ENCODE measurements around the gene EFNB2. TPM values are rescaled to one million over a fixed set of nuclear protein-coding genes. Genes with fewer than 3 reads are reported as not detected.
A peak's percentile ranks its signal among the peaks of the same experiment; 100 is the strongest.

Gene EFNB2
- total RNA-seq, 2 donors from 2014 or later = 15.5 to 17.4 TPM

DNA sequence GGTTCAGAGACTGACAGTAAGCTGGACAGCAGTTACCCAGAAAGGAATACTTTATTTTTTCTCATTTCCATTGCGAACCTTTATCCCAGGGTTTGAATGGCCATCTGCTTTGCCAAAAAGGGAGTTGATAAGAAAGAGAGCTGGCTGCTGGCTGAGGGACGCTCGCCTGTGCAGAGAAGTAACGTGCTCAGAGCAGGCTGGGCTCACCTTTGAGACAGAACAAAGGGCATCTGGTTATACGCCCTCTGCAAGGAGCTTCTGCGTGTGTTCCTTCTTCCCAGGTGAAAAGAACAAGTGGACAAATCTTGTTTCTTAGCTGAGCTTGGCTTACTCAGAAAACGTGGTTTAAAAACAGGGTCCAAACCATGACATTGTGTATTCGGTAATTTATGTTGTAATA lies 47.4 kb downstream of the EFNB2 start:
- TF ChIP-seq, protein P1, sequence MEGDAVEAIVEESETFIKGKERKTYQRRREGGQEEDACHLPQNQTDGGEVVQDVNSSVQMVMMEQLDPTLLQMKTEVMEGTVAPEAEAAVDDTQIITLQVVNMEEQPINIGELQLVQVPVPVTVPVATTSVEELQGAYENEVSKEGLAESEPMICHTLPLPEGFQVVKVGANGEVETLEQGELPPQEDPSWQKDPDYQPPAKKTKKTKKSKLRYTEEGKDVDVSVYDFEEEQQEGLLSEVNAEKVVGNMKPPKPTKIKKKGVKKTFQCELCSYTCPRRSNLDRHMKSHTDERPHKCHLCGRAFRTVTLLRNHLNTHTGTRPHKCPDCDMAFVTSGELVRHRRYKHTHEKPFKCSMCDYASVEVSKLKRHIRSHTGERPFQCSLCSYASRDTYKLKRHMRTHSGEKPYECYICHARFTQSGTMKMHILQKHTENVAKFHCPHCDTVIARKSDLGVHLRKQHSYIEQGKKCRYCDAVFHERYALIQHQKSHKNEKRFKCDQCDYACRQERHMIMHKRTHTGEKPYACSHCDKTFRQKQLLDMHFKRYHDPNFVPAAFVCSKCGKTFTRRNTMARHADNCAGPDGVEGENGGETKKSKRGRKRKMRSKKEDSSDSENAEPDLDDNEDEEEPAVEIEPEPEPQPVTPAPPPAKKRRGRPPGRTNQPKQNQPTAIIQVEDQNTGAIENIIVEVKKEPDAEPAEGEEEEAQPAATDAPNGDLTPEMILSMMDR (IDR thresholded peaks at IDR 0.05) = no peak
- Histone ChIP-seq H3K9me3 (no peaks in the 10 kb centered on the region), H3K4me1 (peaks cover 0 to 28% of the 10 kb centered on the region in 2 donors), H3K4me3 (no peak overlapping the region), H3K36me3 (peaks cover 6% of the 10 kb centered on the region), H3K27ac (no peak overlapping the region), H3K27me3 (no peaks in the 10 kb centered on the region)
- no peak for DNase-seq (ENCODE audit: low spot score)

GRCh38 chr13:106487129-106487528 lies 48.3 kb downstream of the EFNB2 start:
- H3K36me3 ChIP-seq = no peaks in the 10 kb centered on the region
- H3K4me3 ChIP-seq = no peak overlapping the region
- H3K4me1 ChIP-seq = peaks cover 0 to 19% of the 10 kb centered on the region in 2 donors
- no peak for DNase-seq (ENCODE audit: low spot score)
- H3K27me3 ChIP-seq = no peaks in the 10 kb centered on the region
- no peak overlapping the region for H3K27ac ChIP-seq
- TF ChIP-seq, protein P1 (IDR thresholded peaks at IDR 0.05) = no peak
- peaks cover 0 to 7% of the 10 kb centered on the region in 2 donors for H3K9me3 ChIP-seq

DNA sequence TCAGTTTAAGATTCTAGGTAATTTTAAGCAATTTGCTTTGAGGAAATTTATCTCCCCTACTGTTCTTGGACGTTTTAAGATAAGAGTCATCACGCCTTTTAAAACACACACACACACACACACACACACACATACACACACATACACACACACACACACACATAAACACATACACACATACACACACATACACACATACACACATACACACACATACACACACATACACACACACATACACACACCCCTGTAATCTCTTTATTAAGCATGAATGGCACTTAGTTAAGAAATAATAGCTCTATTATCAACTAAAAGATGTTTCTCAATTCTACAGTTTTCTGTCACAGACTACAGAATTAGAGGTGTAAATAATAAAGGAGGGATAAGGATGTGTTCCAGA lies 49.2 kb downstream of the EFNB2 start:
- TF ChIP-seq, protein P1 (IDR thresholded peaks at IDR 0.05) = no peak
- H3K27ac ChIP-seq = no peak overlapping the region
- no peak overlapping the region for H3K4me3 ChIP-seq
- peaks cover 0 to 21% of the 10 kb centered on the region in 2 donors for H3K4me1 ChIP-seq
- no peaks in the 10 kb centered on the region for H3K27me3 ChIP-seq
- no peak for DNase-seq (ENCODE audit: low spot score)
- H3K36me3 ChIP-seq = no peaks in the 10 kb centered on the region
- peaks cover 0 to 7% of the 10 kb centered on the region in 2 donors for H3K9me3 ChIP-seq

DNA sequence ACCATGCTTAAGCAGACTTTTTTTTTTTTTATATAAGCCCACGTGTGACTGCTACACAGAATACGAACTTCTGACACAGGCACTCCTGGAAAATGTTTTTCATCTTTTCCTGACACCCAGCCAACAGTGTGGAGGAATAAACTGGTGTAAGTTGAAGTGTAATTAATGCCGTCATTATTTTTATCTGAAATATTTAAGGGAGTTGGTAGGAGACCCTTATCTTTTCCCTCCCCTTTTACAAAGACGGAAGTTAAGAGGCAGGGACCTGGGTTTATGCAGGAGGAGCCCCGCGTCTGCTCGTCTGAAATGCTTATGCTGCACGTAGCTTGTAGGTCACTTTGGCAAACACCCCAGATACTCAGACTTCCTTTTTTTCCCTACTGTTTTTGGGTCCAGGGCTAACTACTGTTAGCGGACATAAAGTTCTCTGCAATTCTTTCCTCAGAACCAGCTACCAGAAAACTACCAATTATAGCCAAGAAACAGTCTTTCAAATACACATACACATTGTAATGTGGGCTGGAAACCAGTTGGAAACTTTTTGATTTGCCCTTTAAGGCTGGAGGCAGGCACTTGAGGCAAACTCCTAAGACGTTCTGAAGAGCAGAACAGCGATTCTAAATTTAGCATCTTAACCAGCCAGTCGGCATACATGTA lies 50.8 kb downstream of the EFNB2 start:
- H3K27me3 ChIP-seq = no peaks in the 10 kb centered on the region
- peak overlapping the region in 1 of 2 donors; percentile 34 for H3K4me3 ChIP-seq
- DNase-seq (ENCODE audit: low spot score) = no peak
- H3K36me3 ChIP-seq = no peaks in the 10 kb centered on the region
- H3K4me1 ChIP-seq = peaks cover 0 to 22% of the 10 kb centered on the region in 2 donors
- TF ChIP-seq, protein P1 (IDR thresholded peaks at IDR 0.05) = no peak
- H3K9me3 ChIP-seq = peaks cover 0 to 7% of the 10 kb centered on the region in 2 donors
- peak overlapping the region; percentile 20 to 50 for H3K27ac ChIP-seq

GRCh38 chr13:106484084-106484483 lies 51.4 kb downstream of the EFNB2 start:
- H3K27me3 ChIP-seq = no peaks in the 10 kb centered on the region
- peaks cover 0 to 7% of the 10 kb centered on the region in 2 donors for H3K9me3 ChIP-seq
- TF ChIP-seq, protein P1 (IDR thresholded peaks at IDR 0.05) = no peak
- H3K27ac ChIP-seq = peak overlapping the region in 1 of 2 donors; percentile 50
- peak overlapping the region in 1 of 2 donors; percentile 34 for H3K4me3 ChIP-seq
- H3K36me3 ChIP-seq = no peaks in the 10 kb centered on the region
- no peak for DNase-seq (ENCODE audit: low spot score)
- peaks cover 0 to 22% of the 10 kb centered on the region in 2 donors for H3K4me1 ChIP-seq

DNA sequence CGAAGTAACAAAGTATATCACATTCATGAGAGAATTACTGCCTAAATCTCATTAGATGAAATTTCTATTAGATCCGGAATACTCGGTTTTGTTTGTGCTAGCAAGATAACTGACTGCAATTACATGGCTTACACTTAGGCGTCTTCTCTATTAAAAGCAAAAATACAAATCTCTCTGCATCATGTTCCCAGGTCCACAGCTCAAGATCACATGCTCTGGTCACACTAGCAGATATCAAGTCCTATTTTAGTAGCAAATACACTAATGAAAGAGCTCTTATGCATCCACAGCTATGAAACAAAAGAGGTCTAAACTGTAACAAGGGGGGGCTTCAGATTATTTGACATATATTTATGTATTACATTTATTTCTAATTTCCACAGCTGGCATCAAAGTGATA lies 53.5 kb downstream of the EFNB2 start:
- Histone ChIP-seq H3K27ac (peak overlapping the region; percentile 16 to 36), H3K36me3 (no peaks in the 10 kb centered on the region), H3K27me3 (no peaks in the 10 kb centered on the region), H3K4me1 (peaks cover 0 to 22% of the 10 kb centered on the region in 2 donors), H3K4me3 (no peak overlapping the region), H3K9me3 (peaks cover 0 to 7% of the 10 kb centered on the region in 2 donors)
- DNase-seq (ENCODE audit: low spot score) = no peak
- TF ChIP-seq, protein P1 (IDR thresholded peaks at IDR 0.05) = no peak

Measured in right atrium auricular region (tissue), 2 donors.